Measurements from ENCODE around the gene FAM111B.

The FAM111B gene

GRCh38 chr11:59106363-59107336 is at the start of gene FAM111B (continued):
- no peak for TF ChIP-seq ZNF211 (tag by site-specific recombination; IDR thresholded peaks at IDR 0.05; ENCODE audit: low read depth)
- no peak for TF ChIP-seq RBAK (tag by site-specific recombination; IDR thresholded peaks at IDR 0.05)
- peak; percentile 82; the same call in 1 of the 2 replicates for TF ChIP-seq ZNF548 (tag by site-specific recombination; IDR thresholded peaks at IDR 0.05)
- TF ChIP-seq ZNF660 (tag by site-specific recombination; IDR thresholded peaks at IDR 0.05): peak; percentile 45; the same call in 1 of the 2 replicates
- TF ChIP-seq ZNF558 (tag by site-specific recombination; IDR thresholded peaks at IDR 0.05): no peak
- TF ChIP-seq ZFHX2 (tag by site-specific recombination; conservative IDR thresholded peaks at IDR 0.05): peak; percentile 33
- TF ChIP-seq, protein P1, sequence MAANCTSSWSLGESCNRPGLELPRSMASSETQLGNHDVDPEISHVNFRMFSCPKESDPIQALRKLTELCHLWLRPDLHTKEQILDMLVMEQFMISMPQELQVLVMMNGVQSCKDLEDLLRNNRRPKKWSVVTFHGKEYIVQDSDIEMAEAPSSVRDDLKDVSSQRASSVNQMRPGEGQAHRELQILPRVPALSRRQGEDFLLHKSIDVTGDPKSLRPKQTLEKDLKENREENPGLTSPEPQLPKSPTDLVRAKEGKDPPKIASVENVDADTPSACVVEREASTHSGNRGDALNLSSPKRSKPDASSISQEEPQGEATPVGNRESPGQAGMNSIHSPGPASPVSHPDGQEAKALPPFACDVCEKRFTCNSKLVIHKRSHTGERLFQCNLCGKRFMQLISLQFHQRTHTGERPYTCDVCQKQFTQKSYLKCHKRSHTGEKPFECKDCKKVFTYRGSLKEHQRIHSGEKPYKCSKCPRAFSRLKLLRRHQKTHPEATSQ (tag by site-specific recombination; IDR thresholded peaks at IDR 0.05): no peak
- TF ChIP-seq BCL11B (tag by site-specific recombination; IDR thresholded peaks at IDR 0.05; ENCODE audit: low read depth): no peak
- peak; percentile 72 for TF ChIP-seq FEZF1 (tag by site-specific recombination; IDR thresholded peaks at IDR 0.05)
- TF ChIP-seq, protein P2, sequence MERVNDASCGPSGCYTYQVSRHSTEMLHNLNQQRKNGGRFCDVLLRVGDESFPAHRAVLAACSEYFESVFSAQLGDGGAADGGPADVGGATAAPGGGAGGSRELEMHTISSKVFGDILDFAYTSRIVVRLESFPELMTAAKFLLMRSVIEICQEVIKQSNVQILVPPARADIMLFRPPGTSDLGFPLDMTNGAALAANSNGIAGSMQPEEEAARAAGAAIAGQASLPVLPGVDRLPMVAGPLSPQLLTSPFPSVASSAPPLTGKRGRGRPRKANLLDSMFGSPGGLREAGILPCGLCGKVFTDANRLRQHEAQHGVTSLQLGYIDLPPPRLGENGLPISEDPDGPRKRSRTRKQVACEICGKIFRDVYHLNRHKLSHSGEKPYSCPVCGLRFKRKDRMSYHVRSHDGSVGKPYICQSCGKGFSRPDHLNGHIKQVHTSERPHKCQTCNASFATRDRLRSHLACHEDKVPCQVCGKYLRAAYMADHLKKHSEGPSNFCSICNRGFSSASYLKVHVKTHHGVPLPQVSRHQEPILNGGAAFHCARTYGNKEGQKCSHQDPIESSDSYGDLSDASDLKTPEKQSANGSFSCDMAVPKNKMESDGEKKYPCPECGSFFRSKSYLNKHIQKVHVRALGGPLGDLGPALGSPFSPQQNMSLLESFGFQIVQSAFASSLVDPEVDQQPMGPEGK (tag by site-specific recombination; IDR thresholded peaks at IDR 0.05): 0 out of 2 replicates have a peak, but pooled peaks have one; percentile 10
- TF ChIP-seq ZNF157 (tag by site-specific recombination; IDR thresholded peaks at IDR 0.05): no peak
- TF ChIP-seq ZXDB (tag by site-specific recombination; IDR thresholded peaks at IDR 0.05): peak; percentile 45
- 0 out of 2 replicates have a peak, but pooled peaks have one; percentile 45 for TF ChIP-seq ZNF394 (tag by site-specific recombination; IDR thresholded peaks at IDR 0.05; ENCODE audit: borderline replicate concordance)
- no peak for TF ChIP-seq ZNF146 (tag by site-specific recombination; IDR thresholded peaks at IDR 0.05)
- peak; percentile 6; the same call in 1 of the 2 replicates for TF ChIP-seq ZNF335 (tag by site-specific recombination; conservative IDR thresholded peaks at IDR 0.05)
- TF ChIP-seq ZNF677 (tag by site-specific recombination; IDR thresholded peaks at IDR 0.05): no peak
- 0 out of 2 replicates have a peak, but pooled peaks have one; percentile 43 for TF ChIP-seq ZFP37 (tag by site-specific recombination; IDR thresholded peaks at IDR 0.05)
- TF ChIP-seq ZNF350 (tag by site-specific recombination; IDR thresholded peaks at IDR 0.05): peak; percentile 71
- TF ChIP-seq ZFP3 (tag by site-specific recombination; IDR thresholded peaks at IDR 0.05; ENCODE audit: low read depth): no peak
- peak; percentile 66 for TF ChIP-seq KLF10 (tag by site-specific recombination; IDR thresholded peaks at IDR 0.05)
- TF ChIP-seq ZSCAN23 (tag by site-specific recombination; IDR thresholded peaks at IDR 0.05): no peak
- TF ChIP-seq HOXA7 (CRISPR knock-in tag; IDR thresholded peaks at IDR 0.05; ENCODE audit: borderline replicate concordance): peak; percentile 64; the same call in 1 of the 2 replicates
- TF ChIP-seq ZNF248 (tag by site-specific recombination; IDR thresholded peaks at IDR 0.05): no peak
- no peak for TF ChIP-seq HOXD13 (CRISPR knock-in tag; IDR thresholded peaks at IDR 0.05; ENCODE audit: borderline replicate concordance)
- 0 out of 2 replicates have a peak, but pooled peaks have one; percentile 24 for TF ChIP-seq IKZF3 (tag by site-specific recombination; IDR thresholded peaks at IDR 0.05)
- no peak for TF ChIP-seq ZNF214 (tag by site-specific recombination; IDR thresholded peaks at IDR 0.05; ENCODE audit: borderline replicate concordance)
- TF ChIP-seq KLF8 (tag by site-specific recombination; IDR thresholded peaks at IDR 0.05): peak; percentile 65; the same call in 1 of the 2 replicates
- peak; percentile 69 for TF ChIP-seq ZNF341 (tag by site-specific recombination; IDR thresholded peaks at IDR 0.05; ENCODE audit: low read depth)
- TF ChIP-seq ZBTB26 (tag by site-specific recombination; optimal IDR thresholded peaks at IDR 0.05): peak; percentile 69
- no peak for TF ChIP-seq ZNF510 (tag by site-specific recombination; IDR thresholded peaks at IDR 0.05; ENCODE audit: insufficient replicate concordance)

Data from HEK293 (cell line).